Neural progenitor cell (in vitro differentiated cells): ENCODE measurements around the gene PPP4C. TPM values are rescaled to one million over a fixed set of nuclear protein-coding genes. Genes with fewer than 3 reads are reported as not detected.

ENCODE experiments used
- DNase-seq: peaks from one replicate; pipeline ENCODE4 v3.0.0-alpha.2; 2016; ENCODE audit warnings: low spot score
- H2AFZ ChIP-seq: fragments of 200-600 bp; sonication (generic); replicated peaks from 2 replicates; pipeline ENCODE4 v1.6.1; 2016; ENCODE audit warnings: antibody characterized with exemption
- H3F3A ChIP-seq: fragments of 200-600 bp; sonication (generic); 2 replicates; pipeline ENCODE4 v1.6.1; 2016; ENCODE audit warnings: antibody characterized with exemption, low read depth
- H3K27ac ChIP-seq: fragments of 200-600 bp; sonication (generic); 2 replicates; pipeline ENCODE4 v1.5.1; 2016; ENCODE audit warnings: mild to moderate bottlenecking
- H3K27me3 ChIP-seq: fragments of 200-600 bp; sonication (generic); 2 replicates; pipeline ENCODE4 v1.6.1; 2016; ENCODE audit warnings: mild to moderate bottlenecking, moderate library complexity
- H3K36me3 ChIP-seq: fragments of 200-600 bp; sonication (generic); 2 replicates; pipeline ENCODE4 v1.5.1; 2016
- H3K4me1 ChIP-seq: fragments of 200-600 bp; sonication (generic); 2 replicates; pipeline ENCODE4 v1.6.1; 2016; ENCODE audit warnings: mixed run types
- H3K4me2 ChIP-seq: fragments of 200-600 bp; sonication (generic); 2 replicates; pipeline ENCODE4 v1.6.1; 2016
- H3K4me3 ChIP-seq: fragments of 200-600 bp; sonication (generic); 2 replicates; pipeline ENCODE4 v1.5.1; 2016
- H3K79me2 ChIP-seq: fragments of 200-600 bp; sonication (generic); 2 replicates; pipeline ENCODE4 v1.6.1; 2016; ENCODE audit warnings: low read depth
- H3K9ac ChIP-seq: fragments of 200-600 bp; sonication (generic); 2 replicates; pipeline ENCODE4 v1.6.1; 2016
- H3K9me3 ChIP-seq: fragments of 200-600 bp; sonication (generic); 2 replicates; pipeline ENCODE4 v1.5.1; 2016; ENCODE audit warnings: low read depth
- H4K20me1 ChIP-seq: fragments of 200-600 bp; sonication (generic); 2 replicates; pipeline ENCODE4 v1.6.1; 2016; ENCODE audit warnings: low read depth
- H3K27ac Mint-ChIP-seq: 3 replicates; pipeline ENCODE4 v1.8.0; 2021; ENCODE audit warnings: mixed read lengths
- H3K27me3 Mint-ChIP-seq: 2 replicates; pipeline ENCODE4 v1.8.0; 2022; ENCODE audit warnings: low read depth, mild to moderate bottlenecking, inconsistent platforms, moderate library complexity, mixed read lengths; ENCODE audit not compliant: insufficient read depth
- H3K36me3 Mint-ChIP-seq: 3 replicates; pipeline ENCODE4 v1.8.0; 2021; ENCODE audit warnings: mixed read lengths
- H3K4me1 Mint-ChIP-seq: 3 replicates; pipeline ENCODE4 v1.8.0; 2021; ENCODE audit warnings: mixed read lengths
- H3K4me3 Mint-ChIP-seq: 3 replicates; pipeline ENCODE4 v1.8.0; 2021; ENCODE audit warnings: mild to moderate bottlenecking, moderate library complexity, mixed read lengths
- H3K9me3 Mint-ChIP-seq: 3 replicates; pipeline ENCODE4 v1.8.0; 2020; ENCODE audit warnings: mixed read lengths
- CTCF ChIP-seq: fragments of 200-600 bp; sonication (generic); IDR thresholded peaks from 2 replicates; pipeline ENCODE4 v1.5.1; 2017; ENCODE audit warnings: antibody characterized with exemption, mild to moderate bottlenecking
- EZH2 ChIP-seq: fragments of 200-600 bp; sonication (generic); IDR thresholded peaks from 2 replicates; pipeline ENCODE4 v1.6.1; 2017; ENCODE audit warnings: antibody characterized with exemption, mild to moderate bottlenecking, moderate library complexity
- EZH2phosphoT487 ChIP-seq: fragments of 200-600 bp; sonication (generic); IDR thresholded peaks from 2 replicates; pipeline ENCODE4 v1.6.1; 2017; ENCODE audit warnings: antibody characterized with exemption
- total RNA-seq: library from RNA; depleted of rRNA; stranded (reverse); fragments of >200 nt; gene quantifications from 2 replicates; pipeline ENCODE4 v1.2.3, GENCODE V29; 2015; ENCODE audit warnings: low replicate concordance

Gene PPP4C
- total RNA-seq, 1 donor from 2014 or later, result 93.3 TPM

DNA sequence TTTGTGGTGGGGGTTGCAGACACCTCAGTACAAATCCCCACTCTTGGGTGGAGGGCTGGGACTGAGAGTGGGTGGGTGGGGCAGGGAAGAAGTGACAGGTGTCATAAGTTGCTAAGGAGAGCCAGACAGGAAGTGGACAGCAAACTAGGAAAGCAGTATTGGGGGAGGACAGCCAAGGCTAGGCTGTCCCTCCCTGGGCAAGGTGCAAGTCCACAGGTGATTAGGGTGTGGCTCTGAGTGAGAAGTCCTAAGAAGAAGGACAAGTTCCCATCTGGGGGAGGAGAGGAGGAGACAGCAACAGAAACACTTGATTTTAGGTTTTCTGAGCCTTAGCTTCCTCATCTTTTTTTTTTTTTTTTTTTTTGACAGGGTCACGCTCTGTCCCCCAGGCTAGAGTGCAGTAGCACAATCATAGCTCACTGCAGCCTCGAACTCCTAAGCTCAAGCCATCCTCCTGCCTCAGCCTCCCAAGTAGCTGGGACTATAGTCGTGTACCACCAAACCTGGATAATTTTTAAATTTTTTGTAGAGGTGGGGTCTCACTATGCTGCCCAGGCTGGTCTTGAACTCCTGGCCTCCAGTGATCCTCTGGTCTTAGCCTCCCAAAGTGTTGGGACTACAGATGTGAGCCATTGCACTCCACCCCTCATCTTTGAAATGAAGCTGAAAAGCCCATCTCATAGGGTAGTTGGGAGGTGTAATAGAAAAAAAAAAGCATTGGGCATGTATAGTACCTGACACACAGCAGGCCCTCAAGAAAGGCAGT, 44.7 kb downstream of the PPP4C start:
- Mint-ChIP-seq H3K4me3 (peak overlapping the region; percentile 46), H3K27ac (no peak overlapping the region), H3K9me3 (no peaks in the 10 kb centered on the region), H3K27me3 (peaks cover 4% of the 10 kb centered on the region), H3K4me1 (peaks cover 18% of the 10 kb centered on the region), H3K36me3 (peaks cover 12% of the 10 kb centered on the region)
- Histone ChIP-seq H3K27me3 (no peaks in the 10 kb centered on the region), H2AFZ (no peak overlapping the region), H3K79me2 (no peaks in the 10 kb centered on the region), H3K36me3 (no peaks in the 10 kb centered on the region), H3K9ac (no peak overlapping the region), H3K4me3 (no peak overlapping the region), H4K20me1 (no peaks in the 10 kb centered on the region), H3K27ac (no peak overlapping the region), H3K9me3 (no peaks in the 10 kb centered on the region), H3K4me1 (peaks cover 4% of the 10 kb centered on the region), H3F3A (peaks cover 10% of the 10 kb centered on the region), H3K4me2 (no peak overlapping the region)
- TF ChIP-seq CTCF, result no peak
- TF ChIP-seq EZH2phosphoT487, result no peak
- TF ChIP-seq EZH2, result no peak
- DNase-seq, result no peak

- H3K79me2 ChIP-seq, result no peaks in the 10 kb centered on the region
- peaks cover 10% of the 10 kb centered on the region for H3F3A ChIP-seq
- Mint-ChIP-seq H3K27me3 (peaks cover 2% of the 10 kb centered on the region), H3K9me3 (no peaks in the 10 kb centered on the region), H3K27ac (peak overlapping the region; percentile 87), H3K4me1 (peaks cover 18% of the 10 kb centered on the region), H3K4me3 (peak overlapping the region; percentile 90), H3K36me3 (peaks cover 12% of the 10 kb centered on the region)
- H3K36me3 ChIP-seq, result no peaks in the 10 kb centered on the region
- peak overlapping the region; percentile 80 for H3K4me2 ChIP-seq
- H3K4me3 ChIP-seq, result peak overlapping the region; percentile 63
- no peaks in the 10 kb centered on the region for H3K9me3 ChIP-seq
- no peaks in the 10 kb centered on the region for H4K20me1 ChIP-seq
- no peak for DNase-seq
- H3K27ac ChIP-seq, result no peak overlapping the region
- no peak overlapping the region for H3K9ac ChIP-seq
- no peaks in the 10 kb centered on the region for H3K27me3 ChIP-seq
- TF ChIP-seq EZH2phosphoT487 (no peak), EZH2 (no peak), CTCF (no peak)
- H2AFZ ChIP-seq, result no peak overlapping the region
- peaks cover 4% of the 10 kb centered on the region for H3K4me1 ChIP-seq
Observed at GRCh38 chr16:30121741-30122571, 46.2 kb downstream of the PPP4C start.

DNA sequence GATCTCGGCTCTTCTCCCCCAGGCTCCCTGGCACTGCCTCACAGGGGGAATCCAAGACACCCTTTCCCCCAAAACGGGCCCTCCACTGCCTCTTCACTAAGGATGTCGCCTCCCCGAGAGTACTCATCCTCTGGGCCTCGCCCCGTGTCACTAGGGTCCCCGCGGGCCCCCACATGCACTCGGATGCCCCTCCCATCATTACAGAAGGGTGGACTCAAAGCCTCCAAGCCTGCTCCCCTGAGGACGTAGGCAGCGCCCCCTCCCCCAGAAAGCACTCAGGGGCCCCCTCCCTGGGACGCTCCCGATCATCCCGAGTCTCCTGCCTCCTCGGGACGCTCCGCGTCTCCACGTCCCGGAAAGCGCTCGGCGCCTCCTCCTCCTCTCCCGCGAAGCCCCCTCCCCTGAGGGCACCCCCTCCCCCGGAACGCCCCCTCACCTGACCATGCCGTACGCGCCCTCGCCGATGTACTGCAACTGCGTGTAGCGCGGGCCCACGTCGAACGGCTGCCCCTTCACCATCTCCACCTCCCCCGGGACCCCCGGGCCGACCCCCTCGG, 46.9 kb downstream of the PPP4C start:
- Histone ChIP-seq H3K4me1 (peaks cover 4% of the 10 kb centered on the region), H4K20me1 (no peaks in the 10 kb centered on the region), H3K36me3 (no peaks in the 10 kb centered on the region), H3K9ac (peak overlapping the region; percentile 17), H3K9me3 (no peaks in the 10 kb centered on the region), H3K4me3 (peak overlapping the region; percentile 63), H2AFZ (peak overlapping the region; percentile 70), H3K27ac (no peak overlapping the region), H3F3A (peaks cover 10% of the 10 kb centered on the region), H3K4me2 (peak overlapping the region; percentile 80), H3K27me3 (no peaks in the 10 kb centered on the region), H3K79me2 (no peaks in the 10 kb centered on the region)
- H3K36me3 Mint-ChIP-seq, result peaks cover 12% of the 10 kb centered on the region
- TF ChIP-seq EZH2phosphoT487, result no peak
- TF ChIP-seq CTCF, result no peak
- no peak for TF ChIP-seq EZH2
- DNase-seq, result peak; percentile 77
- no peaks in the 10 kb centered on the region for H3K9me3 Mint-ChIP-seq
- no peak overlapping the region for H3K27ac Mint-ChIP-seq
- H3K27me3 Mint-ChIP-seq, result peaks cover 2% of the 10 kb centered on the region
- peak overlapping the region; percentile 90 for H3K4me3 Mint-ChIP-seq
- peaks cover 18% of the 10 kb centered on the region for H3K4me1 Mint-ChIP-seq
